Adrenal gland (tissue), 5 donors: Measurements from ENCODE around the gene ADGRB3.

Experiments
- CTCF ChIP-seq, 6 experiments: fragments of 450-650 bp in 4 of 6; fragments of 200-600 bp in 2 of 6; sonication (generic) in 1 of 6; IDR thresholded peaks; 1 replicate in 5 of 6; 2 replicates in 1 of 6; pipeline versions ENCODE4 v1.5.1 to v1.8.0; 2016 to 2021; ENCODE audit warnings: antibody characterized with exemption in 6 of 6, mild to moderate bottlenecking in 2 of 6, moderate library complexity in 1 of 6
- POLR2A ChIP-seq, 2 donors: fragments of 450-650 bp; IDR thresholded peaks; one replicate each; pipeline ENCODE4 v1.6.1; 2017; ENCODE audit warnings: antibody characterized with exemption in 2 of 2, mild to moderate bottlenecking in 2 of 2, moderate library complexity in 1 of 2
- donor health status: DM: no; HTN: no; CAD: no.

DNA sequence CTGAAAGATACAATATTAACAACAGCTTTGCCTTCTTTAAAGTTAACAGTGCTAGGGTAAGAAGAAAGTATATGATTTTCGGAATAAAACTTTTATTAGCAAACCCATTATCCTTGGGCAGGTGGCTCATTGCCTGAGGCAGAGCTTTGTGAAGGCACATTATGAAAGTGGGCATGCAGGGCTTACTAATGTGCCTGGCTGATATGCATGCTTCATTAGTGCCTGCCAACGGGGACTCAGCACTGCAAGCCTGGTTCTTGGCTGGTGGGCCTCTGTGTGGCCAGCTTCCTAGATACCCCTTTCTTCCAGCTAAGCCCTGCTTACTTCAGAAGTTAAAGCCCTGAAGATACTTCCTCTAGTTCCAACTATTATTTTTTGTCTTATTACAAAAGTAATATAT is 481.6 kb downstream of the ADGRB3 start:
- TF ChIP-seq CTCF (IDR thresholded peaks at IDR 0.05) (no peak), POLR2A (IDR thresholded peaks at IDR 0.05) (no peak)
